GM12878 (cell line): ENCODE measurements around the gene MEAK7. TPM values are rescaled to one million over a fixed set of nuclear protein-coding genes. Genes with fewer than 3 reads are reported as not detected.

Experiments used
- CEBPZ ChIP-seq: fragments of 150-350 bp; IDR thresholded peaks from 2 replicates; pipeline ENCODE4 v1.6.1; 2016; ENCODE audit warnings: low read depth, low read length
- E2F4 ChIP-seq: IDR thresholded peaks from 2 replicates; pipeline ENCODE4 v1.6.1; 2012; ENCODE audit warnings: low read depth, low read length, improper control_type of control experiment
- E2F8 ChIP-seq: fragments of 450-650 bp; IDR thresholded peaks from 2 replicates; pipeline ENCODE4 v1.6.1; 2018; ENCODE audit warnings: mild to moderate bottlenecking, low read depth, moderate library complexity; ENCODE audit not compliant: partially characterized antibody
- ESRRA ChIP-seq: IDR thresholded peaks from 2 replicates; pipeline ENCODE4 v1.6.1; 2012; ENCODE audit warnings: mild to moderate bottlenecking, low read length, improper control_type of control experiment
- FOS ChIP-seq: IDR thresholded peaks from 3 replicates; pipeline ENCODE4 v1.6.1; 2011; ENCODE audit warnings: borderline replicate concordance; ENCODE audit not compliant: insufficient read length; ENCODE audit errors: extremely low read depth
- IKZF2 ChIP-seq, 2 experiments: fragments of 450-650 bp; IDR thresholded peaks; 2 replicates each; pipeline ENCODE4 v1.6.1; 2017; ENCODE audit warnings: mild to moderate bottlenecking in 2 of 2, moderate library complexity in 2 of 2
- JUNB ChIP-seq: IDR thresholded peaks from 2 replicates; pipeline ENCODE4 v1.6.1; 2016; ENCODE audit warnings: antibody characterized with exemption, mild to moderate bottlenecking
- WRNIP1 ChIP-seq: IDR thresholded peaks from 2 replicates; pipeline ENCODE4 v1.6.1; 2011; ENCODE audit warnings: low read depth, low read length, improper control_type of control experiment, borderline replicate concordance
- ZBED1 ChIP-seq: IDR thresholded peaks from 2 replicates; pipeline ENCODE4 v1.6.1; 2016; ENCODE audit warnings: borderline replicate concordance
- ZNF687 ChIP-seq: fragments of 450-650 bp; IDR thresholded peaks from 2 replicates; pipeline ENCODE4 v1.6.1; 2017; ENCODE audit warnings: mild to moderate bottlenecking, moderate library complexity
- polyA plus RNA-seq, 11 experiments: library from polyadenylated mRNA; depleted of rRNA in 4 of 11; unstranded in 6 of 11; stranded (reverse) in 5 of 11; fragments of >200 nt; fragmentation: Nextera tagmentation in 4 of 11; fragmentation: Illumina TruSeq in 1 of 11; extraction: Ambion mirVana in 4 of 11; extraction: Trizol in 1 of 11; gene quantifications; 1 replicate in 1 of 11; 2 replicates in 10 of 11; pipeline versions ENCODE4 v1.2.1 to v1.2.3, GENCODE V29; 2011 to 2016; ENCODE audit warnings: inconsistent platforms in 2 of 11, missing spikeins in 2 of 11, low read depth in 1 of 11
- total RNA-seq, 4 experiments: library from RNA; depleted of rRNA in 3 of 4; stranded (reverse); fragments of >200 nt in 3 of 4; fragmentation: Illumina TruSeq in 1 of 4; extraction: Trizol in 1 of 4; gene quantifications; 2 replicates each; pipeline versions ENCODE4 v1.2.1 to v1.2.3, GENCODE V29; 2013 to 2021

Gene MEAK7
- total and polyA plus RNA-seq, 10 of the 15 experiments (the other 5 are each of a cell fraction or from before 2014, with no cell fraction given): 1.4 to 11.9 (median 6.4) TPM

- TF ChIP-seq E2F8 (no peak), ESRRA (no peak), WRNIP1 (no peak), ZBED1 (no peak), E2F4 (no peak), IKZF2 (IDR thresholded peaks at IDR 0.05) (no peak), JUNB (no peak), CEBPZ (no peak), FOS (no peak), ZNF687 (no peak)
- TF ChIP-seq, all 136 proteins: peak for 0
Observed at GRCh38 chr16:84495506-84495905, 9.0 kb downstream of the MEAK7 start (continued).
